Right lobe of liver (tissue), 4 donors: Measurements from ENCODE around the gene TTC28.

Experiments used
- POLR2A ChIP-seq: fragments of 450-650 bp; IDR thresholded peaks from one replicate; pipeline ENCODE4 v1.6.1; 2017; ENCODE audit warnings: antibody characterized with exemption, mild to moderate bottlenecking
- TF ChIP-seq, protein P1 (sequence below), 4 donors: fragments of 200-600 bp in 3 of 4; fragments of 450-650 bp in 1 of 4; IDR thresholded peaks; one replicate each; pipeline versions ENCODE4 v1.5.1 to v1.8.0; 2016 to 2022; ENCODE audit warnings: antibody characterized with exemption in 4 of 4, mild to moderate bottlenecking in 2 of 4
- donor health status: DM: no; HTN: no; CAD: no.
- donor health status: DM: no; HTN: no; CAD: no.
- donor health status: DM: no; HTN: yes; CAD: no.

DNA sequence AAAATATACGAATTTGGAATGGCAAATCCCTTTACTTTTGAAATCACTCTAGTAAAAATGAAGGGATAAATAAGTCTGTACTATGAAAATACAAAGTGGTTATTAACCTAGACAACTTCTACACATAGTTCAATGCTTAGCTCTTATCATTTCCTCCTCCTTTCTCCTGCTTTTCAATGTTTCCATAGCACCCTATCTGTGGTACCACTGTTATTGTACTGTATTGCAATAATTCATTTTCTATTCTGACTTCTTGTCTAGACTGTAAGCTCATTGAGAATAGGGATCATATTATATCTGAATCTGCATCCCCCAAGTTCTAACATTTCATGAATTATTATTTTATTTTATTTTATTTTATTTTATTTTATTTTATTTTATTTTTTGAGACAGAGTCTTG is 251.4 kb downstream of the TTC28 start:
- TF ChIP-seq, protein P1, sequence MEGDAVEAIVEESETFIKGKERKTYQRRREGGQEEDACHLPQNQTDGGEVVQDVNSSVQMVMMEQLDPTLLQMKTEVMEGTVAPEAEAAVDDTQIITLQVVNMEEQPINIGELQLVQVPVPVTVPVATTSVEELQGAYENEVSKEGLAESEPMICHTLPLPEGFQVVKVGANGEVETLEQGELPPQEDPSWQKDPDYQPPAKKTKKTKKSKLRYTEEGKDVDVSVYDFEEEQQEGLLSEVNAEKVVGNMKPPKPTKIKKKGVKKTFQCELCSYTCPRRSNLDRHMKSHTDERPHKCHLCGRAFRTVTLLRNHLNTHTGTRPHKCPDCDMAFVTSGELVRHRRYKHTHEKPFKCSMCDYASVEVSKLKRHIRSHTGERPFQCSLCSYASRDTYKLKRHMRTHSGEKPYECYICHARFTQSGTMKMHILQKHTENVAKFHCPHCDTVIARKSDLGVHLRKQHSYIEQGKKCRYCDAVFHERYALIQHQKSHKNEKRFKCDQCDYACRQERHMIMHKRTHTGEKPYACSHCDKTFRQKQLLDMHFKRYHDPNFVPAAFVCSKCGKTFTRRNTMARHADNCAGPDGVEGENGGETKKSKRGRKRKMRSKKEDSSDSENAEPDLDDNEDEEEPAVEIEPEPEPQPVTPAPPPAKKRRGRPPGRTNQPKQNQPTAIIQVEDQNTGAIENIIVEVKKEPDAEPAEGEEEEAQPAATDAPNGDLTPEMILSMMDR (IDR thresholded peaks at IDR 0.05) = no peak
- TF ChIP-seq POLR2A = no peak
